Mesendoderm (in vitro differentiated cells): ENCODE data around the gene SND1.

ENCODE experiments used
- DNase-seq: peaks from one replicate; pipeline ENCODE4 v3.0.0; 2013
- H2AK5ac ChIP-seq: 2 replicates; pipeline ENCODE4 v1.6.1; 2013; ENCODE audit warnings: low read length, inconsistent platforms
- H2BK120ac ChIP-seq: 2 replicates; pipeline ENCODE4 v1.6.1; 2013; ENCODE audit warnings: low read depth, mild to moderate bottlenecking, low read length, moderate library complexity, mixed read lengths
- H2BK15ac ChIP-seq: replicated peaks from 2 replicates; pipeline ENCODE4 v1.6.1; 2013; ENCODE audit warnings: low read depth, mild to moderate bottlenecking, moderate library complexity
- H2BK5ac ChIP-seq: 2 replicates; pipeline ENCODE4 v1.6.1; 2013; ENCODE audit warnings: low read length, inconsistent platforms
- H3K18ac ChIP-seq: 2 replicates; pipeline ENCODE4 v1.6.1; 2013; ENCODE audit warnings: mild to moderate bottlenecking, low read length, mixed read lengths
- H3K23ac ChIP-seq: one replicate; pipeline ENCODE4 v1.6.1; 2013; ENCODE audit warnings: low read length
- H3K27ac ChIP-seq: 2 replicates; pipeline ENCODE4 v1.5.1; 2013; ENCODE audit warnings: low read depth, mild to moderate bottlenecking, inconsistent platforms, low read length, moderate library complexity
- H3K27me3 ChIP-seq: 2 replicates; pipeline ENCODE4 v1.6.1; 2013; ENCODE audit warnings: low read length, control low read depth, mild to moderate bottlenecking, inconsistent platforms; ENCODE audit not compliant: insufficient read depth, poor library complexity
- H3K36me3 ChIP-seq: 2 replicates; pipeline ENCODE4 v1.6.1; 2013; ENCODE audit warnings: low read length, inconsistent platforms; ENCODE audit not compliant: control insufficient read depth, insufficient read depth
- H3K4ac ChIP-seq: one replicate; pipeline ENCODE4 v1.6.1; 2013; ENCODE audit warnings: low read depth, mild to moderate bottlenecking, low read length, moderate library complexity
- H3K4me1 ChIP-seq: 2 replicates; pipeline ENCODE4 v1.6.1; 2013; ENCODE audit warnings: low read depth, low read length, inconsistent platforms; ENCODE audit not compliant: control insufficient read depth
- H3K4me2 ChIP-seq: 2 replicates; pipeline ENCODE4 v1.6.1; 2013; ENCODE audit warnings: low read length
- H3K4me3 ChIP-seq: 2 replicates; pipeline ENCODE4 v1.5.1; 2013; ENCODE audit warnings: mild to moderate bottlenecking, low read length
- H3K56ac ChIP-seq: one replicate; pipeline ENCODE4 v1.6.1; 2013; ENCODE audit warnings: low read length
- H3K79me1 ChIP-seq: 2 replicates; pipeline ENCODE4 v1.6.1; 2013; ENCODE audit warnings: low read length, inconsistent platforms
- H3K79me2 ChIP-seq: 2 replicates; pipeline ENCODE4 v1.6.1; 2013; ENCODE audit warnings: mild to moderate bottlenecking, low read length; ENCODE audit not compliant: control insufficient read depth, insufficient read depth
- H3K9ac ChIP-seq: 2 replicates; pipeline ENCODE4 v1.6.1; 2013; ENCODE audit warnings: low read length, inconsistent platforms
- H4K5ac ChIP-seq: one replicate; pipeline ENCODE4 v1.6.1; 2013; ENCODE audit warnings: low read length
- H4K8ac ChIP-seq: one replicate; pipeline ENCODE4 v1.6.1; 2013; ENCODE audit warnings: low read depth, mild to moderate bottlenecking, control low read depth, low read length, moderate library complexity
- WGBS: extraction: QIAGEN DNeasy Blood & Tissue Kit; methylation state at CpG from one replicate; pipeline ENCODE4 v1.1.7; 2013; ENCODE audit warnings: low lambda C conversion rate, missing lambda C conversion rate; ENCODE audit not compliant: insufficient coverage; ENCODE audit errors: extremely low coverage; 5-methylcytosine and 5-hydroxymethylcytosine counted together

SND1 gene

GRCh38 chr7:127873715-127874636 is 222.0 kb downstream of the SND1 start:
- H3K79me1 ChIP-seq = peaks cover 4% of the 10 kb centered on the region
- no peak overlapping the region for H2AK5ac ChIP-seq
- H3K27me3 ChIP-seq = no peaks in the 10 kb centered on the region
- H2BK120ac ChIP-seq = no peak overlapping the region
- H3K9ac ChIP-seq = no peak overlapping the region
- H3K27ac ChIP-seq = no peak overlapping the region
- no peaks in the 10 kb centered on the region for H3K4me1 ChIP-seq
- WGBS = no CpG with 5 or more reads among the region's 3 CpGs
- H4K5ac ChIP-seq = no peak overlapping the region
- no peak overlapping the region for H4K8ac ChIP-seq
- H3K4me2 ChIP-seq = no peak overlapping the region
- H3K18ac ChIP-seq = no peak overlapping the region
- DNase-seq = no peak
- H3K23ac ChIP-seq = no peak overlapping the region
- no peaks in the 10 kb centered on the region for H3K79me2 ChIP-seq
- no peak overlapping the region for H3K4me3 ChIP-seq
- no peak overlapping the region for H2BK5ac ChIP-seq
- H3K36me3 ChIP-seq = no peaks in the 10 kb centered on the region
- no peak overlapping the region for H2BK15ac ChIP-seq
- H3K4ac ChIP-seq = no peak overlapping the region
- no peak overlapping the region for H3K56ac ChIP-seq

GRCh38 chr7:127874951-127875608 is 223.1 kb downstream of the SND1 start:
- no peak overlapping the region for H4K8ac ChIP-seq
- H3K23ac ChIP-seq = no peak overlapping the region
- no peak overlapping the region for H3K18ac ChIP-seq
- no peak overlapping the region for H3K4me3 ChIP-seq
- no peak overlapping the region for H3K9ac ChIP-seq
- H2BK5ac ChIP-seq = no peak overlapping the region
- H3K79me1 ChIP-seq = peaks cover 2% of the 10 kb centered on the region
- DNase-seq = no peak
- H3K36me3 ChIP-seq = no peaks in the 10 kb centered on the region
- no peaks in the 10 kb centered on the region for H3K27me3 ChIP-seq
- no peak overlapping the region for H4K5ac ChIP-seq
- no peak overlapping the region for H2AK5ac ChIP-seq
- no peaks in the 10 kb centered on the region for H3K79me2 ChIP-seq
- H2BK120ac ChIP-seq = no peak overlapping the region
- no peaks in the 10 kb centered on the region for H3K4me1 ChIP-seq
- no peak overlapping the region for H3K4ac ChIP-seq
- H3K4me2 ChIP-seq = no peak overlapping the region
- H2BK15ac ChIP-seq = no peak overlapping the region
- WGBS = no CpG with 5 or more reads among the region's 2 CpGs
- no peak overlapping the region for H3K27ac ChIP-seq
- H3K56ac ChIP-seq = no peak overlapping the region

GRCh38 chr7:127876393-127876792 is 224.4 kb downstream of the SND1 start:
- Histone ChIP-seq H3K4me2 (no peak overlapping the region), H2BK15ac (no peak overlapping the region), H3K79me2 (no peaks in the 10 kb centered on the region), H3K9ac (no peak overlapping the region), H3K79me1 (peaks cover 2% of the 10 kb centered on the region), H3K4me3 (no peak overlapping the region), H3K27ac (no peak overlapping the region), H3K36me3 (no peaks in the 10 kb centered on the region), H2AK5ac (no peak overlapping the region), H3K4ac (no peak overlapping the region), H3K18ac (no peak overlapping the region), H3K4me1 (peaks cover 3% of the 10 kb centered on the region), H2BK120ac (no peak overlapping the region), H4K5ac (no peak overlapping the region), H4K8ac (no peak overlapping the region), H2BK5ac (no peak overlapping the region), H3K56ac (no peak overlapping the region), H3K27me3 (no peaks in the 10 kb centered on the region), H3K23ac (no peak overlapping the region)
- WGBS = no CpG with 5 or more reads among the region's 1 CpG
- DNase-seq = no peak

GRCh38 chr7:127877951-127878350 is 226.0 kb downstream of the SND1 start:
- no peak overlapping the region for H3K23ac ChIP-seq
- no peak overlapping the region for H2BK120ac ChIP-seq
- H3K27ac ChIP-seq = no peak overlapping the region
- WGBS = no CpG with 5 or more reads among the region's 3 CpGs
- no peak for DNase-seq
- no peak overlapping the region for H3K4me3 ChIP-seq
- H4K5ac ChIP-seq = no peak overlapping the region
- H3K4ac ChIP-seq = no peak overlapping the region
- H3K79me2 ChIP-seq = no peaks in the 10 kb centered on the region
- no peaks in the 10 kb centered on the region for H3K27me3 ChIP-seq
- no peak overlapping the region for H3K4me2 ChIP-seq
- no peak overlapping the region for H3K56ac ChIP-seq
- H2BK15ac ChIP-seq = no peak overlapping the region
- no peak overlapping the region for H4K8ac ChIP-seq
- peaks cover 4% of the 10 kb centered on the region for H3K79me1 ChIP-seq
- no peaks in the 10 kb centered on the region for H3K36me3 ChIP-seq
- no peak overlapping the region for H3K9ac ChIP-seq
- no peak overlapping the region for H3K18ac ChIP-seq
- H2BK5ac ChIP-seq = no peak overlapping the region
- H3K4me1 ChIP-seq = peaks cover 3% of the 10 kb centered on the region
- H2AK5ac ChIP-seq = no peak overlapping the region

GRCh38 chr7:127878791-127879190 is 226.8 kb downstream of the SND1 start:
- Histone ChIP-seq H3K4me3 (no peak overlapping the region), H3K4ac (no peak overlapping the region), H3K4me1 (peaks cover 3% of the 10 kb centered on the region), H4K5ac (no peak overlapping the region), H3K4me2 (no peak overlapping the region), H3K79me1 (peaks cover 4% of the 10 kb centered on the region), H2BK120ac (no peak overlapping the region), H2BK5ac (no peak overlapping the region), H2AK5ac (no peak overlapping the region), H3K56ac (no peak overlapping the region), H3K18ac (no peak overlapping the region), H3K27ac (no peak overlapping the region), H3K9ac (no peak overlapping the region), H3K79me2 (no peaks in the 10 kb centered on the region), H3K23ac (no peak overlapping the region), H3K36me3 (no peaks in the 10 kb centered on the region), H3K27me3 (no peaks in the 10 kb centered on the region), H2BK15ac (no peak overlapping the region), H4K8ac (no peak overlapping the region)
- DNase-seq = no peak
- no CpG with 5 or more reads among the region's 3 CpGs for WGBS
